H1 (cell line): Measurements from ENCODE around the gene TGFB1. TPM values are rescaled to one million over a fixed set of nuclear protein-coding genes. Genes with fewer than 3 reads are reported as not detected.

Experiments
- CHD1 ChIP-seq: IDR thresholded peaks from 2 replicates; pipeline ENCODE4 v1.6.1; 2012; ENCODE audit warnings: low read depth, low read length, improper control_type of control experiment
- KDM1A ChIP-seq: fragments of 200-600, 300-600 bp; sonication (generic); IDR thresholded peaks from 2 replicates; pipeline ENCODE4 v1.7.1; 2016; ENCODE audit warnings: mild to moderate bottlenecking, low read length, borderline replicate concordance
- SIN3A ChIP-seq, 2 experiments: IDR thresholded peaks in 1 of 2; conservative IDR thresholded peaks in 1 of 2; 2 replicates each; pipeline ENCODE4 v1.6.1; 2011 to 2012; ENCODE audit warnings: low read length in 2 of 2, improper control_type of control experiment in 1 of 2, low read depth in 1 of 2, mild to moderate bottlenecking in 1 of 2
- SP1 ChIP-seq: IDR thresholded peaks from 2 replicates; pipeline ENCODE4 v1.6.1; 2011; ENCODE audit warnings: low read depth, low read length
- SP4 ChIP-seq: IDR thresholded peaks from 2 replicates; pipeline ENCODE4 v1.6.1; 2012; ENCODE audit warnings: low read length, inconsistent platforms
- TAF1 ChIP-seq: IDR thresholded peaks from 2 replicates; pipeline ENCODE4 v1.6.1; 2011; ENCODE audit warnings: mild to moderate bottlenecking, low read depth, low read length
- TAF7 ChIP-seq: optimal IDR thresholded peaks from 2 replicates; pipeline ENCODE3; 2011; ENCODE audit warnings: low read depth, mild to moderate bottlenecking, inconsistent platforms, low read length, moderate library complexity, borderline replicate concordance
- ZNF274 ChIP-seq: IDR thresholded peaks from 2 replicates; pipeline ENCODE4 v1.7.0; 2012; ENCODE audit warnings: low read length, borderline replicate concordance; ENCODE audit errors: extremely low read depth
- polyA plus RNA-seq, 7 experiments: library from polyadenylated mRNA; depleted of rRNA in 3 of 7; stranded (reverse) in 5 of 7; unstranded in 2 of 7; fragments of >200 nt in 5 of 7; fragments of 200-250 nt in 2 of 7; gene quantifications; 1 replicate in 5 of 7; 2 replicates in 1 of 7; 4 replicates in 1 of 7; pipeline versions ENCODE4 v1.2.1 to v1.2.3, GENCODE V29; 2011 to 2013; ENCODE audit warnings: missing spikeins in 2 of 7, mixed read lengths in 2 of 7
- total RNA-seq: library from RNA; stranded (reverse); fragmentation: NEBNext Ultra II Directional; extraction: Animal tissue kit (Norgen Biotek cat#: 25700); gene quantifications from 2 replicates; pipeline ENCODE4 v1.2.1, GENCODE V29; 2021
- TF ChIP-seq, protein P1 (sequence below): IDR thresholded peaks from 2 replicates; pipeline ENCODE4 v1.6.1; 2011; ENCODE audit warnings: low read depth, mild to moderate bottlenecking, low read length; ENCODE audit not compliant: insufficient read depth

TGFB1 gene
- total and polyA plus RNA-seq, 2 of the 8 experiments (the other 6 are each of a cell fraction or from before 2014, with no cell fraction given): 1.7 to 10.6 TPM

DNA sequence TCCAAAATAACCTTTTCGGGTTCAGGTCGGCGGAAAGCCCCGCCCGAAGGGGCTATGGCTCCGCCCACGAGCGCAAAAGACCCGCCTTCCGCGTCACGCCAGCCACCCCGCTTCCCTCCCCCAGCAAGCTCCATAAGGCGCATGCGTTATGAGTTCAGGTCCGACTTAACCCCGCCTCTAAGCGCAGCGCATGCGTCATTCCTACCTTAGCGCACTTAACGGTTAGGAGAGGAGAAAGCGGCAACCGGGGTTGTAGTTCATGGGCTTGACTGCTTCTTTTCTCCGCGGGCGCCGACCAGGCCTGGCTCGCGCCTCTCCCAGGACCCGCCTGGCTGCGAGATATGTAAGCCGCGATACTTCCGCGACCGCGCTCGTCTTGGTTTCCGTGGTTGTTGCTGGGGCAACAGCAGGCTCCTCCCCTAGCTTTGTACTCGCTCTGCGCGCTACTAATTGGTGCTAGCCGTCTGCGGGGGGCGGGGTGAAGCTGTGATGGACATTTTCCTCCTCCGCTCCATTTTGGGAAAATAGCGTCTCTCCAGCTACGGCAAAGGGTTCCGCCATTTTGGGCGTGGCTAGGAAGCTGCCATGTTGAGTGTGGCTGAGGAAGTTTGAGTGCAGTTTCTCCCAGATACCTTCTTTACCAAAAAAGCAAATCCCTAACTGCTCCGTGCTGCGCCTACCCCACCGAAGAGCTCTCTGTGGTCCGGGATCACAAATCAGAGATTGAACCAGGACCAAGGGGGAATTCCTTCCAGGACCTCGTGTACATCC lies 10.2 kb upstream of the TGFB1 start, which contains the start of gene B9D2 (continued):
- peak in 1 of 2 experiments; percentile 80; a peak in 2 of 4 replicates for TF ChIP-seq SIN3A (conservative IDR thresholded peaks at IDR 0.05 in 1 of 2, IDR thresholded peaks at IDR 0.05 in 1 of 2; ENCODE audit: low read depth in 1 of 2, low read length in 2 of 2)
- no peak for TF ChIP-seq ZNF274
- TF ChIP-seq SP1: peak; percentile 59; the same call in 1 of the 2 replicates
- TF ChIP-seq TAF7: no peak
- TF ChIP-seq KDM1A: no peak
- TF ChIP-seq CHD1: no peak
- TF ChIP-seq TAF1: peak; percentile 60
- TF ChIP-seq SP4: no peak; the same call in none of the 2 replicates
- TF ChIP-seq, protein P1, sequence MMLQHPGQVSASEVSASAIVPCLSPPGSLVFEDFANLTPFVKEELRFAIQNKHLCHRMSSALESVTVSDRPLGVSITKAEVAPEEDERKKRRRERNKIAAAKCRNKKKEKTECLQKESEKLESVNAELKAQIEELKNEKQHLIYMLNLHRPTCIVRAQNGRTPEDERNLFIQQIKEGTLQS: no peak
